Sigmoid colon (tissue), 7 donors: ENCODE measurements around the gene YPEL5. TPM values are rescaled to one million over a fixed set of nuclear protein-coding genes. Genes with fewer than 3 reads are reported as not detected.

Experiments
- DNase-seq: peaks from one replicate; pipeline ENCODE4 v3.0.0-alpha.2; 2019
- H3K27ac ChIP-seq, 4 donors: fragments of 200-600 bp; sonication (generic); one replicate each; pipeline ENCODE4 v1.5.1; 2016 to 2019; ENCODE audit warnings: mild to moderate bottlenecking in 1 of 4
- H3K27me3 ChIP-seq, 3 donors: fragments of 200-600 bp; sonication (generic); one replicate each; pipeline ENCODE4 v1.5.1; 2019; ENCODE audit warnings: mild to moderate bottlenecking in 1 of 3
- H3K36me3 ChIP-seq, 4 donors: fragments of 200-600 bp; sonication (generic); one replicate each; pipeline ENCODE4 v1.5.1; 2016 to 2019
- H3K4me1 ChIP-seq, 4 donors: fragments of 200-600 bp; sonication (generic); one replicate each; pipeline ENCODE4 v1.5.1; 2017 to 2019
- H3K4me3 ChIP-seq, 4 donors: fragments of 200-600 bp; sonication (generic); one replicate each; pipeline ENCODE4 v1.5.1; 2017 to 2019; ENCODE audit warnings: mild to moderate bottlenecking in 2 of 4, moderate library complexity in 1 of 4
- H3K9me3 ChIP-seq, 4 donors: fragments of 200-600 bp in 3 of 4; sonication (generic) in 3 of 4; one replicate each; pipeline versions ENCODE4 v1.5.1 to v1.6.1; 2013 to 2019
- CTCF ChIP-seq, 4 experiments: fragments of 450-650 bp in 3 of 4; fragments of 200-600 bp in 1 of 4; IDR thresholded peaks; one replicate each; pipeline ENCODE4 v1.5.1; 2016 to 2019; ENCODE audit warnings: antibody characterized with exemption in 4 of 4, mild to moderate bottlenecking in 3 of 4, moderate library complexity in 2 of 4
- EP300 ChIP-seq, 4 donors: sonication (generic); formaldehyde crosslinking; IDR thresholded peaks; one replicate each; pipeline ENCODE4 v1.6.1; 2017; ENCODE audit warnings: antibody characterized with exemption in 4 of 4
- POLR2A ChIP-seq, 2 donors: fragments of 450-650 bp; IDR thresholded peaks; one replicate each; pipeline ENCODE4 v1.6.1; 2016; ENCODE audit warnings: antibody characterized with exemption in 2 of 2, mild to moderate bottlenecking in 2 of 2, moderate library complexity in 2 of 2
- POLR2AphosphoS5 ChIP-seq, 4 donors: sonication (generic); formaldehyde crosslinking; IDR thresholded peaks; one replicate each; pipeline ENCODE4 v1.6.1; 2017; ENCODE audit warnings: antibody characterized with exemption in 4 of 4
- WGBS, 2 donors: extraction: QIAGEN DNeasy Blood & Tissue Kit; methylation state at CpG; one replicate each; pipeline ENCODE4 v1.1.7; 2013; 5-methylcytosine and 5-hydroxymethylcytosine counted together
- intact Hi-C: fragments of 100-400 bp; cut with DNase I; formaldehyde crosslinking; loops from one replicate; pipeline ENCODE4 v1.15.1; 2023
- polyA plus RNA-seq, 3 donors: library from polyadenylated mRNA; stranded (reverse); fragments of 200-250 nt; gene quantifications; one replicate each; pipeline ENCODE4 v1.2.3, GENCODE V29; 2013
- total RNA-seq, 4 donors: library from RNA; depleted of rRNA; stranded (reverse); fragments of >200 nt; gene quantifications; one replicate each; pipeline ENCODE4 v1.1.0, GENCODE V29; 2016
- donor health status: healthy with polysubstance abuse.
- donor health status: Bipolar disorder and iron deficiency.
- donor health status: healthy.

Gene YPEL5
- total and polyA plus RNA-seq, 7 donors: 36.9 to 155 (median 132) TPM

- no peak overlapping the region for H3K4me3 ChIP-seq
- H3K9me3 ChIP-seq: no peaks in the 10 kb centered on the region
- H3K36me3 ChIP-seq: peaks cover 0 to 9% (median 0%) of the 10 kb centered on the region in 4 donors
- 24 to 67% methylated on average over 4 of the region's 4 CpGs for WGBS, 2 donors
- H3K27me3 ChIP-seq: no peaks in the 10 kb centered on the region
- H3K27ac ChIP-seq: no peak overlapping the region
- no peak for TF ChIP-seq CTCF (IDR thresholded peaks at IDR 0.05)
- TF ChIP-seq POLR2AphosphoS5 (IDR thresholded peaks at IDR 0.05): no peak
- no peak for TF ChIP-seq POLR2A (IDR thresholded peaks at IDR 0.05)
- TF ChIP-seq EP300 (IDR thresholded peaks at IDR 0.05): no peak
- DNase-seq: no peak
- intact Hi-C loops: loop anchor here (2.0 kb wide), 2 partner anchors 43 to 545 kb away; no protein-coding TSS in a partner anchor
- peaks cover 0 to 23% (median 11%) of the 10 kb centered on the region in 4 donors for H3K4me1 ChIP-seq
Observed at GRCh38 chr2:30165617-30166016, 18.8 kb downstream of the YPEL5 start.

- no peaks in the 10 kb centered on the region for H3K27me3 ChIP-seq
- H3K36me3 ChIP-seq: no peaks in the 10 kb centered on the region
- H3K4me1 ChIP-seq: no peaks in the 10 kb centered on the region
- no peaks in the 10 kb centered on the region for H3K9me3 ChIP-seq
- no peak overlapping the region for H3K27ac ChIP-seq
- 98 to 99% methylated on average over 1 of the region's 1 CpG for WGBS, 2 donors
- intact Hi-C loops: no loop called here
- no peak for DNase-seq
- H3K4me3 ChIP-seq: no peak overlapping the region
- TF ChIP-seq POLR2A (IDR thresholded peaks at IDR 0.05) (no peak), POLR2AphosphoS5 (IDR thresholded peaks at IDR 0.05) (no peak), CTCF (IDR thresholded peaks at IDR 0.05) (no peak), EP300 (IDR thresholded peaks at IDR 0.05) (no peak)
Observed at GRCh38 chr2:30172627-30173026, 25.8 kb downstream of the YPEL5 start.

- Histone ChIP-seq H3K27me3 (no peaks in the 10 kb centered on the region), H3K4me3 (no peak overlapping the region), H3K36me3 (no peaks in the 10 kb centered on the region), H3K4me1 (peaks cover 0 to 9% (median 3%) of the 10 kb centered on the region in 4 donors), H3K9me3 (no peaks in the 10 kb centered on the region), H3K27ac (peak overlapping the region in 2 of 4 donors; percentile 52 to 54)
- intact Hi-C loops: no loop called here
- TF ChIP-seq EP300 (IDR thresholded peaks at IDR 0.05): no peak
- TF ChIP-seq POLR2A (IDR thresholded peaks at IDR 0.05): no peak
- TF ChIP-seq CTCF (IDR thresholded peaks at IDR 0.05): no peak
- TF ChIP-seq POLR2AphosphoS5 (IDR thresholded peaks at IDR 0.05): no peak
- peak; percentile 11 for DNase-seq
- WGBS, 2 donors: 92 to 94% methylated on average over 3 of the region's 3 CpGs
Observed at GRCh38 chr2:30177440-30177839, 30.6 kb downstream of the YPEL5 start.

GRCh38 chr2:30177956-30178355, 31.1 kb downstream of the YPEL5 start:
- no peak for TF ChIP-seq EP300 (IDR thresholded peaks at IDR 0.05)
- no peak for TF ChIP-seq POLR2A (IDR thresholded peaks at IDR 0.05)
- TF ChIP-seq CTCF (IDR thresholded peaks at IDR 0.05): no peak
- TF ChIP-seq POLR2AphosphoS5 (IDR thresholded peaks at IDR 0.05): no peak
- Histone ChIP-seq H3K9me3 (no peaks in the 10 kb centered on the region), H3K4me3 (no peak overlapping the region), H3K27me3 (no peaks in the 10 kb centered on the region), H3K27ac (peak overlapping the region in 3 of 4 donors; percentile 47 to 54 (median 52)), H3K36me3 (no peaks in the 10 kb centered on the region), H3K4me1 (peaks cover 0 to 9% (median 3%) of the 10 kb centered on the region in 4 donors)
- intact Hi-C loops: no loop called here
- DNase-seq: peak; percentile 59
- WGBS, 2 donors: 86 to 88% methylated on average over 4 of the region's 4 CpGs
